Measurements from ENCODE around the gene CDH23. TPM values are rescaled to one million over a fixed set of nuclear protein-coding genes. Genes with fewer than 3 reads are reported as not detected.

CDH23 gene
- total RNA-seq, 4 donors from 2014 or later, result 14.4 to 29.6 (median 19.7) TPM

- DNase-seq (ENCODE audit: extremely low spot score), result no peak
- no peak for TF ChIP-seq POLR2A (IDR thresholded peaks at IDR 0.05; ENCODE audit: low read depth)
- TF ChIP-seq CTCF (IDR thresholded peaks at IDR 0.05), result no peak
- no peak for TF ChIP-seq POLR2AphosphoS5 (IDR thresholded peaks at IDR 0.05)
- TF ChIP-seq EP300 (IDR thresholded peaks at IDR 0.05), result no peak
- Histone ChIP-seq H3K27ac (replicated peaks in 1 of 4) (no peak overlapping the region), H3K27me3 (no peaks in the 10 kb centered on the region), H3K36me3 (no peaks in the 10 kb centered on the region), H3K4me1 (peaks cover 13 to 34% (median 22%) of the 10 kb centered on the region in 4 donors), H3K4me3 (no peak overlapping the region), H3K9me3 (no peaks in the 10 kb centered on the region)
- intact Hi-C loops (cut with DNase I), result loop anchor here (5.0 kb wide), 4 partner anchors 93 to 388 kb away; partner anchors contain the start of gene SLC29A3
- WGBS, result no CpG with 5 or more reads among the region's 18 CpGs
Measured at GRCh38 chr10:71704816-71705215, 308.1 kb downstream of the CDH23 start.

- Histone ChIP-seq H3K9me3 (no peaks in the 10 kb centered on the region), H3K36me3 (no peaks in the 10 kb centered on the region), H3K27ac (replicated peaks in 1 of 4) (no peak overlapping the region), H3K27me3 (no peaks in the 10 kb centered on the region), H3K4me1 (peaks cover 11 to 27% (median 17%) of the 10 kb centered on the region in 4 donors), H3K4me3 (no peak overlapping the region)
- TF ChIP-seq POLR2A (IDR thresholded peaks at IDR 0.05; ENCODE audit: low read depth), result no peak
- intact Hi-C loops (cut with DNase I), result loop anchor here (5.0 kb wide), 4 partner anchors 93 to 388 kb away; partner anchors contain the start of gene SLC29A3
- WGBS, result 73% methylated on average over 2 of the region's 2 CpGs
- no peak for DNase-seq (ENCODE audit: extremely low spot score)
Measured at GRCh38 chr10:71705582-71705981, 308.9 kb downstream of the CDH23 start.

GRCh38 chr10:71706216-71707121, 309.7 kb downstream of the CDH23 start:
- 94% methylated on average over 33 of the region's 35 CpGs for WGBS
- H3K36me3 ChIP-seq, result no peaks in the 10 kb centered on the region
- intact Hi-C loops (cut with DNase I), result loop anchor here (5.0 kb wide), 4 partner anchors 94 to 389 kb away; partner anchors contain the start of gene SLC29A3
- no peak overlapping the region for H3K4me3 ChIP-seq
- TF ChIP-seq EP300 (IDR thresholded peaks at IDR 0.05) (no peak), POLR2AphosphoS5 (IDR thresholded peaks at IDR 0.05) (no peak), POLR2A (IDR thresholded peaks at IDR 0.05; ENCODE audit: low read depth) (no peak), CTCF (IDR thresholded peaks at IDR 0.05) (no peak)
- H3K27ac ChIP-seq (replicated peaks in 1 of 4), result no peak overlapping the region
- peaks cover 3 to 19% (median 11%) of the 10 kb centered on the region in 4 donors for H3K4me1 ChIP-seq
- no peaks in the 10 kb centered on the region for H3K9me3 ChIP-seq
- no peak for DNase-seq (ENCODE audit: extremely low spot score)
- no peaks in the 10 kb centered on the region for H3K27me3 ChIP-seq

- no peak for DNase-seq (ENCODE audit: extremely low spot score)
- TF ChIP-seq CTCF (IDR thresholded peaks at IDR 0.05) (no peak), POLR2A (IDR thresholded peaks at IDR 0.05; ENCODE audit: low read depth) (no peak), EP300 (IDR thresholded peaks at IDR 0.05) (no peak), POLR2AphosphoS5 (IDR thresholded peaks at IDR 0.05) (no peak)
- Histone ChIP-seq H3K4me3 (no peak overlapping the region), H3K9me3 (no peaks in the 10 kb centered on the region), H3K27ac (replicated peaks in 1 of 4) (no peak overlapping the region), H3K4me1 (peaks cover 3 to 18% (median 11%) of the 10 kb centered on the region in 4 donors), H3K36me3 (no peaks in the 10 kb centered on the region), H3K27me3 (no peaks in the 10 kb centered on the region)
- intact Hi-C loops (cut with DNase I), result loop anchor here (5.0 kb wide), 4 partner anchors 95 to 390 kb away; partner anchors contain the start of gene SLC29A3
- WGBS, result 87% methylated on average over 5 of the region's 5 CpGs
Measured at GRCh38 chr10:71707240-71707789, 310.6 kb downstream of the CDH23 start.

- intact Hi-C loops (cut with DNase I), result loop anchor here (5.0 kb wide), 4 partner anchors 96 to 391 kb away; partner anchors contain the start of gene SLC29A3
- DNase-seq (ENCODE audit: extremely low spot score), result no peak
- H3K36me3 ChIP-seq, result no peaks in the 10 kb centered on the region
- TF ChIP-seq CTCF (IDR thresholded peaks at IDR 0.05) (peak; percentile 79 to 93 (median 90)), POLR2A (IDR thresholded peaks at IDR 0.05; ENCODE audit: low read depth) (no peak), POLR2AphosphoS5 (IDR thresholded peaks at IDR 0.05) (peak in 1 of 2 donors; percentile 7), EP300 (IDR thresholded peaks at IDR 0.05) (no peak)
- no peaks in the 10 kb centered on the region for H3K27me3 ChIP-seq
- H3K4me3 ChIP-seq, result no peak overlapping the region
- no peaks in the 10 kb centered on the region for H3K9me3 ChIP-seq
- H3K27ac ChIP-seq (replicated peaks in 1 of 4), result no peak overlapping the region
- H3K4me1 ChIP-seq, result peaks cover 13 to 28% (median 21%) of the 10 kb centered on the region in 4 donors
- 20% methylated on average over 9 of the region's 10 CpGs for WGBS
Measured at GRCh38 chr10:71708301-71708703, 311.6 kb downstream of the CDH23 start.
